ENCODE measurements around the gene MEIS1. TPM values are rescaled to one million over a fixed set of nuclear protein-coding genes. Genes with fewer than 3 reads are reported as not detected.

Gene MEIS1
- total and polyA plus RNA-seq, 2 donors (not counting 3 experiments of a cell fraction or from before 2014, with no cell fraction given): 10.0 to 26.5 TPM

DNA sequence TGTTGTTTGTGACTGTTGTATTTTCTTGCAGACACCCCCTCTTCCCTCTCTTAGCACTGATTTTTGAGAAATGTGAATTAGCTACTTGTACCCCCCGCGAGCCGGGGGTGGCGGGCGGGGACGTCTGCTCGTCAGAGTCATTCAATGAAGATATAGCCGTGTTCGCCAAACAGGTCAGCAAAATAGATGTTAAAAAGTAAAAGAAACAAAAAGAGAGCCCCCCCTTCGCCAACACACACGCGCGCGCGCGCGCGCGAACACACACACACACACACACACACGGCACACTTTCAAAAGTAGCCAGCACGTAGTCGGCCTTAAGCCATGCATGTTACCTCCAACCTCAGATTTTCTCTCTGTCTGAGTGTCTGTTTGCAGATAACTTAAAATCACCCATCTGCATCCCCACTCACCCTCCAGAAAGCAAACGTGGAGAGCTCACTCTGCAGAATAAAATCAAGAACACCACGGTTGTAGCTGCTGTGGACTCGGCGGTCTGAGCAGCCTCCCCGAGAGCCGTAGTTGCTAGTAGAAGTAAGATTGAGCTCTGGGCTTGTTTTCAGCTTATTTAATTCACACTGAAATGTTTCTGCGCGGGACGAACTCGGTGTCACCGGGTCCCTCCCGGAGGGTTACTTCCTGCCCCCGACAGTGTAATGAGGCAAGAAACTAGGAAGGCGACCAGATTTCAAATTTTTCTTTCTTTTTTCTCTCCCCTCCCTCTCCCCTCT lies 5.1 kb downstream of the MEIS1 start:
- Histone ChIP-seq H3K79me2 (ENCODE audit: control insufficient read depth, insufficient read depth, low read length) (peaks cover 8% of the 10 kb centered on the region), H3K4me1 (ENCODE audit: control insufficient read depth, extremely low read depth, insufficient read depth, low read length) (peaks cover 25% of the 10 kb centered on the region), H4K20me1 (replicated peaks; ENCODE audit: control insufficient read depth, extremely low read depth, insufficient read depth, low read length) (no peaks in the 10 kb centered on the region), H3K9ac (replicated peaks; ENCODE audit: extremely low read depth, insufficient read depth, low read length) (peak overlapping the region; percentile 76), H3K36me3 (ENCODE audit: control insufficient read depth in 2 of 2, extremely low read depth in 1 of 2, insufficient read depth in 2 of 2, low read length in 2 of 2) (peaks cover 0 to 7% of the 10 kb centered on the region in 2 experiments), H2AFZ (ENCODE audit: low read depth, low read length) (peak overlapping the region; percentile 68), H3K9me1 (replicated peaks; ENCODE audit: control insufficient read depth, extremely low read depth, insufficient read depth, low read length) (no peaks in the 10 kb centered on the region), H3K4me2 (ENCODE audit: insufficient read depth, low read length) (peak overlapping the region; percentile 74), H3K27me3 (ENCODE audit: control insufficient read depth in 2 of 2, insufficient read depth in 2 of 2, low read length in 2 of 2) (no peaks in the 10 kb centered on the region), H3K27ac (ENCODE audit: insufficient read depth, low read depth, low read length) (peak overlapping the region; percentile 21), H3K9me3 (replicated peaks; ENCODE audit: control insufficient read depth, insufficient read depth, low read length) (no peaks in the 10 kb centered on the region), H3K4me3 (replicated peaks in 1 of 3; ENCODE audit: insufficient read depth in 1 of 3, low read depth in 1 of 3, low read length in 3 of 3) (peak overlapping the region; percentile 27 to 97 (median 42))
- dilution Hi-C loops (cut with MboI; ENCODE audit: extremely low pct_ligation_motif_present, low sequenced_read_pairs) (no loop called here), intact Hi-C loops (cut with micrococcal nuclease) (loop anchor here (10.0 kb wide), 2 partner anchors 695 to 1005 kb away; partner anchors contain the start of gene SPRED2)
- DNase-seq (ENCODE audit: low read depth, low spot score) (peak; percentile 59), FAIRE-seq (no peak)
- no TSS peak for BruUV-seq (replicated peaks)
- ChIA-PET CTCF (interaction anchor here (0.6 to 4.3 kb wide), 18 partner anchors 11 to 1592 kb away, joined by 3 to 26 read pairs (median 3); no protein-coding TSS in a partner anchor), POLR2A (no interaction called here)
- TF ChIP-seq, protein P1, sequence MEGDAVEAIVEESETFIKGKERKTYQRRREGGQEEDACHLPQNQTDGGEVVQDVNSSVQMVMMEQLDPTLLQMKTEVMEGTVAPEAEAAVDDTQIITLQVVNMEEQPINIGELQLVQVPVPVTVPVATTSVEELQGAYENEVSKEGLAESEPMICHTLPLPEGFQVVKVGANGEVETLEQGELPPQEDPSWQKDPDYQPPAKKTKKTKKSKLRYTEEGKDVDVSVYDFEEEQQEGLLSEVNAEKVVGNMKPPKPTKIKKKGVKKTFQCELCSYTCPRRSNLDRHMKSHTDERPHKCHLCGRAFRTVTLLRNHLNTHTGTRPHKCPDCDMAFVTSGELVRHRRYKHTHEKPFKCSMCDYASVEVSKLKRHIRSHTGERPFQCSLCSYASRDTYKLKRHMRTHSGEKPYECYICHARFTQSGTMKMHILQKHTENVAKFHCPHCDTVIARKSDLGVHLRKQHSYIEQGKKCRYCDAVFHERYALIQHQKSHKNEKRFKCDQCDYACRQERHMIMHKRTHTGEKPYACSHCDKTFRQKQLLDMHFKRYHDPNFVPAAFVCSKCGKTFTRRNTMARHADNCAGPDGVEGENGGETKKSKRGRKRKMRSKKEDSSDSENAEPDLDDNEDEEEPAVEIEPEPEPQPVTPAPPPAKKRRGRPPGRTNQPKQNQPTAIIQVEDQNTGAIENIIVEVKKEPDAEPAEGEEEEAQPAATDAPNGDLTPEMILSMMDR (IDR thresholded peaks at IDR 0.05; ENCODE audit: extremely low read depth in 1 of 2, insufficient read depth in 1 of 2, low read depth in 1 of 2, low read length in 2 of 2): no peak
- TF ChIP-seq JUN (IDR thresholded peaks at IDR 0.05; ENCODE audit: borderline replicate concordance, insufficient read depth, insufficient read length, low read depth) (no peak), EZH2 (IDR thresholded peaks at IDR 0.05; ENCODE audit: borderline replicate concordance, low read depth, low read length, severe bottlenecking) (no peak), GATA2 (IDR thresholded peaks at IDR 0.05; ENCODE audit: insufficient read depth, insufficient read length, low read depth, low read length) (no peak), FOS (IDR thresholded peaks at IDR 0.05; ENCODE audit: borderline replicate concordance, insufficient read depth, low read length) (no peak), POLR2A (IDR thresholded peaks at IDR 0.05; ENCODE audit: low read depth, low read length) (no peak), POLR2AphosphoS5 (IDR thresholded peaks at IDR 0.05; ENCODE audit: insufficient read depth, low read depth, low read length) (no peak), MYC (IDR thresholded peaks at IDR 0.05; ENCODE audit: low read depth, low read length) (no peak)
- TF ChIP-seq, protein P2, sequence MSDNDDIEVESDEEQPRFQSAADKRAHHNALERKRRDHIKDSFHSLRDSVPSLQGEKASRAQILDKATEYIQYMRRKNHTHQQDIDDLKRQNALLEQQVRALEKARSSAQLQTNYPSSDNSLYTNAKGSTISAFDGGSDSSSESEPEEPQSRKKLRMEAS (IDR thresholded peaks at IDR 0.05; ENCODE audit: insufficient read depth, insufficient read length): no peak

Measured in endothelial cell of umbilical vein (primary cell).